GM21526 (cell line): ENCODE results near the gene LYRM4.

ENCODE experiments used
- ATAC-seq: cut with Tn5 transposase; IDR thresholded peaks from one replicate; pipeline ENCODE4 v1.9.1; 2021; ENCODE audit warnings: moderate library complexity; ENCODE audit not compliant: unreplicated experiment, low FRiP score

LYRM4 gene

DNA sequence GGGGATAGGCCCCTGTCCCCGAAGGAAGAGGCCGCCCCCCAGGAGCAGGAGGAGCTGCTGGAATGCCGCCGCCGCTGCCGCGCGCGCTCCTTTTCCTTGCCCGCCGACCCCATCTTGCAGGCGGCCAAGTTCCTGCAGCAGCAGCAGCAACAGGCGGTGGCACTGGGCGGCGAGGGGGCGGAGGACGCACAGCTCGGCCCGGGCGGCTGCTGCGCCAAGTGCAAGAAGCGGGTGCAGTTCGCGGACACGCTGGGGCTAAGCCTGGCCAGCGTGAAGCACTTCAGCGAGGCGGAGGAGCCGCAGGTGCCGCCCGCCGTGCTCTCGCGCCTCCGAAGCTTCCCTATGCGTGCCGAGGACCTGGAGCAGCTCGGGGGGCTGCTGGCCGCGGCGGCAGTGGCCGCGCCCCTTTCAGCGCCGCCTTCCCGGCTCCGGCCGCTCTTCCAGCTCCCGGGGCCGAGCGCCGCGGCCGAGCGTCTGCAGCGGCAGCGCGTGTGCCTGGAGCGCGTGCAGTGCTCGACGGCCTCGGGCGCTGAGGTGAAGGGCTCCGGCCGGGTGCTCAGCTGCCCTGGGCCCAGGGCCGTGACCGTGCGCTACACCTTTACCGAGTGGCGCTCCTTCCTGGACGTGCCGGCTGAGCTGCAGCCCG is 175.0 kb downstream of the LYRM4 start:
- no peak for ATAC-seq

GRCh38 chr6:5084781-5085647 is 175.7 kb downstream of the LYRM4 start, which contains the start of gene PPP1R3G:
Gene PPP1R3G (plus strand): TSS chr6:5085341. CDS start chr6:5085486, 145 bp downstream.
- no peak for ATAC-seq

- no peak for ATAC-seq
Observed at GRCh38 chr6:5084360-5084780, 176.4 kb downstream of the LYRM4 start.

- ATAC-seq: no peak
Observed at GRCh38 chr6:5083813-5084359, 176.9 kb downstream of the LYRM4 start.

DNA sequence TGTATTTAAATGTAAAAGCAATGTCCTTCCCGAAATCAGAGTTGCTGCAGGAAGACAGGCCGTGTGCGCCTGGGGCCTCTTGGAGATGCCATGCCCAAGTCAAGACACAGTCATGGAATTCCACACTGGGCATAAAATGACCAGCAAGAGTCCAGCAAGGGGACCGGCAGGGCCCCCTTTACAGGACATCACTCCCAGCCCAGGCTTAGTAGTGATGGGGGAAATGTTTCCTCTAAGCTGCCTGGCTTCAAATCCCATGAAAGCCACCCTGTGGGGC is 177.5 kb downstream of the LYRM4 start:
- ATAC-seq: no peak

GRCh38 chr6:5082487-5083306 is 178.1 kb downstream of the LYRM4 start:
- ATAC-seq: no peak

- ATAC-seq: no peak
Observed at GRCh38 chr6:5081955-5082354, 178.8 kb downstream of the LYRM4 start.

DNA sequence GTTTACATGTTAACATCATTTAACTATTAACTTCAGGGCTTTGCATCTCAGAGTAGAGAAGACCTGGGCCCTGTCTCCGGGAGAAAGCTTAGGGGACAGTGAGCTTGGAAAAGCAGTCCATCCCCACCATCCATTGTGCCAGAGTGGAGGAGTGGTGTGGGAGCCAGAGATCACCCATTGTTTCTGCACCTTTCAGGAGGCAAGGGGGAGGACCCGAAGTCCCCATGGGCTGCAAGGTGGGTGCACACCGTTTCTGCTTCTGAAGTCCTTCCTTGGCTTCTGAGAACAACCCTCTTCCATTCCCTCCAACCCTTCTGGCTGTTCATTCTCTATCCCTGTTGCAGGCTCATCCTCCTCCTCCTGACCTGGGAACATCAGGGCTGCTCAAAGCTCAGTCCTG is 179.6 kb downstream of the LYRM4 start:
- ATAC-seq: no peak

DNA sequence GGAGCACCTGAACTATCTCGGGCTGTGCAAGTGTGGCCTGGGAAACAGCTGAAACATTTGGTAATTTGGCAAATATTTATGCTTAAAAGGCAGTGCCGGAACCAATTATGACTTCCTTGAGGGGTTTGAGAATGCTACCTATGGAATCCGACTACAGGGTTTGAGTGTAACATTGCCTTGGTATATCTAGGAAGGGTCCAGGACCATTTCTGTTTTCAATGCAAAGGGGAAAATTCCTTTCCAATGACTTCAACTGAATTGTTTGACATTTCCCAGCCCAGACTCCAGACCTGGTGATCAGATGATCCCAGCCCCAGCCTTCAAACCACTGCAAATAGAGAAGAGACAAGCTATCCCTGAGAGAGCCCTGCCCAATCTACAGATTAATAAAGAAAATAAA is 180.2 kb downstream of the LYRM4 start:
- ATAC-seq: no peak

- ATAC-seq: no peak
Observed at GRCh38 chr6:5079692-5080091, 181.1 kb downstream of the LYRM4 start.

DNA sequence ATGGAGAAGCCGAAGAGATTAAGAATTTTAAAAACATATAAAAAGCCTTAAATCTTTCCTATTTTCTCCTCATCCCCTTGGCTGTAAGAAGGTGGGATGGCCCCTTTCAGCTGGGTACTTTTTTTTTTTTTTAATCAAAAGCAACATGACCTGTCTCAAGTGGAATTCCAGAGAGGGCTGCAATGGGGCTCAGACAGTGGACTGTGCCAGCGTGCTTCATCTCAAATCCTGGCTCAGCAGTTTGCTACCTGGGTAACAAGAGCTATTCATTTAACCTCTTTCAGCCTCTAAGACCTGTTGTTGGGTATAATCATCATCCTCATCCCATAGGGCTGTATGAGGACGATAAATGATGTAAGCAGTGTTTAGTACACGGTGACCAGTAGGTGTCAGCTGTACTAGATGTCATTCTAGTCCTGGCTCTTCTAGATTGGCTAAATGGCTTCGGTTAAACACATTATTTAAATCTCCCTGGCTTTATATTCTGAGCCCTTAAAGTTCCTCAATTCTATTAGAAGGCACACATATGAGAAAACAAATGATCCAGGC is 182.6 kb downstream of the LYRM4 start:
- ATAC-seq: no peak

DNA sequence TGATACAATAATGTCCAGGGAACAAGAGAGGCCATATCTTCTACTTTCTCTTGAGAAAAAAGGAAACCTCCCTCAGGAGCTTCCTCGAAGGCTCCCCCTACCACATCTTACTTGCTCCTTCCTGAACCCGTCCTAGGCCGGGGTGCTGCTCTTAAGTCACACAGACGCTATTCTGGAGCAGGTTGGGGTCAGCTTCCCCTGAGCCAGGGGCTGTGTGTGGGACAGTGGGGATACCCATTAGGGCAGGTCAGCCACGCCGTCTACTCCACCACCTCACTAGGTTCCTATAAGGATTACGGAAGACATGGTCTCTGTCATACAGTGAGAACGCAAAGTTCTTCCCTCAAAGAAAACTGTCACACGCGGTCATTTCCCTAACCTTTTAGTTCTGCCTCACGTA is 183.8 kb downstream of the LYRM4 start:
- ATAC-seq: no peak

DNA sequence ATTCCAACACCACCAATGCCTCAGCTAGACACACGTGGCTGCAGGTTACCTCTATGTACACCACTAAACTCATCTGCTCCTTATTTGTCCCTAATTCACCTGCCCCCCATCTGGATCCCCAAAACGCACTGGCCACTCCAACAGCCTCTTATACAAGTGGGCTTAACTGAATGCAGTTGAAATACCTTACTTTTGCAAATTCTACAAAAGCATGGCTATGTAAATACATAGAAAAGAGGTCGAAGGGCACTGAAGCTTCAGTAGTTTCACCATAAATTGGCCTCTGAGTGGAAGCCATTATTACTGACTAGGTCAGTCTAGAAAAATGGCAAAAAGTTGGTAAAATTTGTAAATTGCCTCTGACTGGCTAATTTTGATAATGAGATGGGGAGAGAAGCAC is 186.8 kb downstream of the LYRM4 start:
- ATAC-seq: no peak

DNA sequence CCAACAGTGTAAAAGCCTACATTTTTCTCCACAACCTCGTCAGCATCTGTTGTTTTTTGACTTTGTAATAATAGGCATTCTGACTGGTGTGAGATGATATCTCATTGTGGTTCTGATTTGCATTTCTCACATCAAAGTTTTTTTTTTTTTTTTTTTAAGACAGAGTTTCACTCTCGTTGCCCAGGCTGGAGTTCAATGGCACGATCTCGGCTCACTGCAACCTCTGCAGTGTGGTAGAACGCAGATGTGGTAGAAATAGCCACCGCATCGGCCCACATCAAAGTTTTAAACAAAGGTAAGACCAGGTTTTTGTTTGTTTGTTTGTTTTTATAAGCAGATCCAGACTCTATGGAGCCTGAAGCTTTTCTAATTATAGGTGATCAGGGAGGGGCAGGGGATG is 188.3 kb downstream of the LYRM4 start:
- no peak for ATAC-seq

DNA sequence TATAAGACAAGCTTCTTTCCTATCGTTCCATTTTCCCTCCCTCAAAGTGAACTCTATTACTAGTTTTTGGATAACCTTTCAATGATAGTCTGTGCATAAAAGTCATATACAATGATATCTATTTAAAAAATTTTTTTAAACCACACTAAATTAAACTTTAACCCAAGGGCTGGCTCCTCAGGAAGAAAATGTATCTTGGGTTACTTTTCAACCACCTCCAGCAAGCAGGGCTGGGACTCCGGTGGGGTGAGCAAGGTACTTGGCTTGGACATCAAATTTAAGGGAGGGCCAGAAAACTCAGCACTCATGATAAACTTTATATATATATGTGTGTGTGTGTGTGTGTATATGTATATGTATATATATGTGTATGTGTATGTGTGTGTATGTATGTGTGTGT is 189.5 kb downstream of the LYRM4 start:
- ATAC-seq: no peak

DNA sequence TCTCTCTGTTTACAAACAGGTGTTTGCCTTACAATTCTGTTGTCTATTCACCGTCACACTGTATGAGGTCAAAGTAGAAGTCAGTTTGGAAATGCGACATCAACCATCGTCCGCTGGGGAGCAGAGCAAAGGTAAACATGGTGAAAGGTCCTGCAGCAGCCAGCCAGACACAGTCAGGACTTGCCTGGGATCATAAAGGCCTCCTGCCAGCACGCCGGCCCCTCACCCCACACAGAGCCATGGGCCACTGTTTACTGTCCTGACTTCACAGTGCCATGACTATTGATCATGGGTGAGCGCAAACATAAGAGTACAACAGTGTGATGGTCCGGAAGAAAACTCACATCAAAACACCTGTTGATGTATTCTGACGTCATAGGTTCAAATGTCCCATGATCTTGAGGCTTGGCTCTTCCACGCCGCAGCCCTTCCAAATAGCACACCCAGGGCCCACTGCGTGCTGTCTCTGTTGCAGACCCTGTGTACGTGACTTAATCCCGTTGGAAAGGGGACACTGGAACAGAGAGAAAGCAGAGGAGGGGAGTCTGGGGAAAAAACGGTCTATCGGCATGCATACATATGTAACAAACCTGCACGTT is 192.5 kb downstream of the LYRM4 start:
- no peak for ATAC-seq

DNA sequence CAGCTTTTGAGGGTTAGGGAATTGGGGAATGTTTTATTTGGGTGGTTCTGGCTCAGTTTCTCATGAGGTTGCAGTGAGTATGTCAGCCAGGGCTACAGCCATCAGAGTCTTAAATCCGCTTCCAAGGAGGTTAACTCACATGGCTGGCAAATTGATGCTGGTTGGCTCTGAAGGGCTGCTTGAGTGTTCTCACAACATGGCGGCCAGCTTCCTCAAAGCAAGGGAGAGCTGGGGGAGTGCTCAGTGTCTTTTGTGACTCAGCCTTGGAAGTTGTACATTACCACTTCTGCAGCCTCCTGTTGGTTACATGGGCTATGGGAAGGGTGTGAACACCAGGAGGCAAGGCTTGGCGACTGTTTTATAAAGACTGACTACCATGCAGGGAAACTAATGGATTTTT is 193.4 kb downstream of the LYRM4 start:
- ATAC-seq: no peak

DNA sequence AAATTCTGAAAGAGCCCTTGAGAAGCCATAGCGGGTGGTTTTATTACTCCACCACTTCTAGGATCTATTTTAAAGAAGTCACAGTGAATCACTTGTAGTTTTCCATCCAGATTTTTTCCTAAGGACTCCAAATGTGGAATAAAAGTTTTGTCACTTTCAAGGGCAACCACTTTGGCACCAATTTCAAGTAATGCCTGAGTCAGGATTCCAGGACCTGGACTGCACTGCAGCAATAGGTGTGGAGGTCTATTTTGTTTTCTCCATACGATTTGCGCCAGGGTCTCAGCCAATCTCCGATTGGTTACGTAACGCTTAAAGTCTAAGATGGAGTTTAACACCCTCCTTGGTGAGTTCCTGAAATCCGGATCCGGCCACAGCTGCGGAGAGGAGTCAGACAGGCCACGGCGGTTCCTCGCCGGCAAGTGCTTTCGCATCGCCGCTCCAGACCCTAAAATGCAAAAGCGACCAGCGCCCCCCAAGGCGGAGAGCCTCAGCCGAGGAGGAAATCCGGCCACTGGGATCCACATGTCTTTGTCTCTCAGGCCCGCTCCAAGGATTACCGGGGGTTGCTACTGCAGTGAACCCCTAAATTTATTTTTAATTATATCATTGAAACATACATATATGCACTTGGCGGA is 194.2 kb downstream of the LYRM4 start:
- no peak for ATAC-seq

DNA sequence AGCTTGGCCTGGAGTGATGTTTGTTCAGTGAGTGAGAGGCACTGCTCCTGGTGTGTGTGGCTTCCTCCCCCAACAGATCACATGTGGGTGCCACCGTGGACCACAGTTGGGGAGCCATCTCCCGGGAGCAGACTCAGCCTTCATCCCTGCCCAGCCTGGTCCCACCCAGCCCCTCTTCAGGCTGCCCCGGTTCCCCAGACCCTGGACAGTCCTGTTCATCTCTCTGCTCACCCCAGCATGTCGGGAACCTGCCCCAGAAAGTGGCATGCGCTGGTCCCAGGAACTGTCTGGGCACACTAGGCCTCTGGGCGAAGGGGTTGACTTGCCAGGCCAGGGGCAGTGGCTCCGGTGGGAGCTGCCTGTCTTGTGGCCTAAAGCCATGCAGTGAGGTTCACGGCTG is 197.1 kb downstream of the LYRM4 start:
- no peak for ATAC-seq

GRCh38 chr6:5061152-5061551 is 199.6 kb downstream of the LYRM4 start:
- no peak for ATAC-seq
